Subcutaneous abdominal adipose tissue (tissue), 5 donors: ENCODE measurements around the gene CCDC187.

Experiments
- H3K27ac ChIP-seq: one replicate; pipeline ENCODE4 v1.7.0; 2013; ENCODE audit warnings: low read depth, mild to moderate bottlenecking, inconsistent platforms, low read length, moderate library complexity
- H3K27me3 ChIP-seq, 5 donors: one replicate each; pipeline ENCODE4 v1.7.0; 2013; ENCODE audit warnings: low read length in 5 of 5, inconsistent platforms in 1 of 5; ENCODE audit not compliant: control insufficient read depth in 5 of 5, insufficient read depth in 4 of 5
- H3K36me3 ChIP-seq, 5 donors: one replicate each; pipeline ENCODE4 v1.7.0; 2013; ENCODE audit warnings: low read length in 5 of 5; ENCODE audit not compliant: control insufficient read depth in 5 of 5, insufficient read depth in 5 of 5
- H3K4me1 ChIP-seq, 5 donors: one replicate each; pipeline ENCODE4 v1.7.0; 2013; ENCODE audit warnings: low read length in 5 of 5, mild to moderate bottlenecking in 3 of 5, moderate library complexity in 1 of 5; ENCODE audit not compliant: control insufficient read depth in 5 of 5, insufficient read depth in 5 of 5
- H3K4me3 ChIP-seq, 5 donors: one replicate each; pipeline ENCODE4 v1.7.0; 2013; ENCODE audit warnings: low read length in 5 of 5, low read depth in 1 of 5
- H3K9ac ChIP-seq, 5 donors: one replicate each; pipeline ENCODE4 v1.7.0; 2013; ENCODE audit warnings: low read length in 5 of 5, mild to moderate bottlenecking in 4 of 5, moderate library complexity in 3 of 5
- H3K9me3 ChIP-seq, 5 donors: one replicate each; pipeline ENCODE4 v1.7.0; 2013; ENCODE audit warnings: low read length in 5 of 5; ENCODE audit not compliant: control insufficient read depth in 5 of 5
- donor health status: healthy.
- donor health status: healthy.
- donor health status: healthy.
- donor health status: healthy.
- donor health status: healthy.

CCDC187 gene

GRCh38 chr9:136255166-136255538, 48.7 kb downstream of the CCDC187 start:
- peak overlapping the region in 1 of 5 donors; percentile 5 for H3K9ac ChIP-seq
- no peak overlapping the region for H3K27ac ChIP-seq
- H3K9me3 ChIP-seq, result no peaks in the 10 kb centered on the region
- H3K4me3 ChIP-seq, result no peak overlapping the region
- H3K27me3 ChIP-seq, result peaks cover 10 to 31% (median 23%) of the 10 kb centered on the region in 5 donors
- H3K4me1 ChIP-seq, result peaks cover 2 to 13% (median 11%) of the 10 kb centered on the region in 5 donors
- no peaks in the 10 kb centered on the region for H3K36me3 ChIP-seq

GRCh38 chr9:136254381-136255165, 49.3 kb downstream of the CCDC187 start:
- peaks cover 10 to 26% (median 22%) of the 10 kb centered on the region in 5 donors for H3K27me3 ChIP-seq

GRCh38 chr9:136253246-136254130, 50.4 kb downstream of the CCDC187 start:
- Histone ChIP-seq H3K9ac (no peak overlapping the region), H3K9me3 (no peaks in the 10 kb centered on the region), H3K4me1 (peaks cover 2 to 13% (median 11%) of the 10 kb centered on the region in 5 donors), H3K27me3 (peaks cover 10 to 26% (median 19%) of the 10 kb centered on the region in 5 donors), H3K36me3 (no peaks in the 10 kb centered on the region), H3K4me3 (no peak overlapping the region), H3K27ac (no peak overlapping the region)

More at GRCh38 chr9:136254381-136255165, 49.3 kb downstream of the CCDC187 start:
- Histone ChIP-seq H3K27ac (no peak overlapping the region), H3K4me1 (peaks cover 2 to 13% (median 11%) of the 10 kb centered on the region in 5 donors), H3K9me3 (no peaks in the 10 kb centered on the region), H3K9ac (peak overlapping the region in 1 of 5 donors; percentile 5), H3K36me3 (no peaks in the 10 kb centered on the region), H3K4me3 (peak overlapping the region in 1 of 5 donors; percentile 9)

DNA sequence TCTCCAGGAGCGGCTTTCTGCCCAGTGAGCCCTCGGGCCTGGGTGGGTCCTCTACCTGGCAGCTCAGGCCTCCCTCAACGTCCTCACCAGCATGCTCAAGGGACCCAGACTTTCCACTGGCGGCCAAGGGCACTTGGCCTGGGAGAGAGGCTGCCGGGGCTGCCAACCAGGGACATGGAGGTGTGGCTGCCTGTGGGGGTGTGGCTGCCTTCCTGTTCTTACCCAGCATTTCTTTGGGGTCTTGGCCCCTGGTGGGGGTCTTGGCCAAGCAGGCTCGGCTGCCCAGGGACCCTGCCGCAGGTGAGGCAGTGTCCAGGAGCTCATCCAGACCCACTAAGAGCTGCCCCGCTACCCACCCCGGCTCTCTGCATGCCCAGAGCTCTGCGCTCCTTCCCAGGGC, 51.0 kb downstream of the CCDC187 start:
- Histone ChIP-seq H3K9me3 (no peaks in the 10 kb centered on the region), H3K27ac (no peak overlapping the region), H3K9ac (no peak overlapping the region), H3K36me3 (no peaks in the 10 kb centered on the region), H3K4me3 (no peak overlapping the region), H3K27me3 (peaks cover 10 to 26% (median 18%) of the 10 kb centered on the region in 5 donors), H3K4me1 (peaks cover 2 to 13% (median 11%) of the 10 kb centered on the region in 5 donors)

DNA sequence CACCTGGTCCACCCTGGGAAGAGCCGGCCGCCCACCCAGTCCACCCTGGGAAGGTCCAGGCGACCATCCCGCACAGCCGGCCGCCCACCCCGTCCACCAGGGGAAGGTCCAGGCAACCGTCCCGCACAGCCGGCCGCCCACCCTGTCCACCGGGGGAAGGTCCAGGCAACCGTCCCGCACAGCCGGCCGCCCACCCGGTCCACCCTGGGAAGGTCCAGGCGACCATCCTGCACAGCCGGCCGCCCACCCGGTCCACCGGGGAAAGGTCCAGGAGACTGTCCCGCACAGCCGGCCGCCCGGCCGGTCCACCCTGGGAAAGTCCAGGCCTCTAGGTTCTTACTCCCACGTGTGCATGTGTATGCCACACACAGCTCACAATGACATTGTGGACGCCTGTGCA, 51.6 kb downstream of the CCDC187 start:
- Histone ChIP-seq H3K9me3 (no peaks in the 10 kb centered on the region), H3K4me3 (no peak overlapping the region), H3K27me3 (peaks cover 10 to 26% (median 14%) of the 10 kb centered on the region in 5 donors), H3K4me1 (peaks cover 2 to 13% (median 11%) of the 10 kb centered on the region in 5 donors), H3K36me3 (no peaks in the 10 kb centered on the region), H3K27ac (no peak overlapping the region), H3K9ac (no peak overlapping the region)

GRCh38 chr9:136251264-136252115, 52.4 kb downstream of the CCDC187 start:
- Histone ChIP-seq H3K27me3 (peaks cover 10 to 26% (median 14%) of the 10 kb centered on the region in 5 donors), H3K27ac (no peak overlapping the region), H3K4me3 (no peak overlapping the region), H3K36me3 (no peaks in the 10 kb centered on the region), H3K4me1 (peaks cover 2 to 13% (median 11%) of the 10 kb centered on the region in 5 donors), H3K9ac (no peak overlapping the region), H3K9me3 (no peaks in the 10 kb centered on the region)

DNA sequence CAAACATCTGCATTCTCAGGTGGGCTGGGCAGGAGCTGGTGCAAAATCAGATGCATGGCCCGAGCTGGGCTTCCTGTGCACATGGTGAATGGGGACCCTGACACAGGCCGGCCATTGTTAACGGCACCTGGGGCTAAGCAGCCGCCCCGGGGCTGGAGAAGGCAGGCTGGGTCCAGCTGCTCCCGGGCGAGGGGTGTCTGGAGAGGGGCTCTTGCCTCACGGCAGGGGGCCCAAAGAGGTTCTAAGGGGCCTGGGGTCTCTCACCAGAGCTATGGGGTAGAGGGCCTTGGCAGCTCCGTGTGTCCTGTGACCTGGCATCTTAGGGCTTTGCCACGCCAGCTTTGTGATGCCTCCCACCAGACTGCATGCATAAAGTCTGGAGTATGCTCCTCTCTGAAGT, 53.2 kb downstream of the CCDC187 start:
- Histone ChIP-seq H3K27me3 (peaks cover 4 to 21% (median 11%) of the 10 kb centered on the region in 5 donors), H3K27ac (no peak overlapping the region), H3K4me3 (no peak overlapping the region), H3K36me3 (no peaks in the 10 kb centered on the region), H3K9ac (no peak overlapping the region), H3K4me1 (peaks cover 2 to 17% (median 14%) of the 10 kb centered on the region in 5 donors), H3K9me3 (no peaks in the 10 kb centered on the region)

- Histone ChIP-seq H3K36me3 (no peaks in the 10 kb centered on the region), H3K27ac (no peak overlapping the region), H3K27me3 (peaks cover 4 to 17% (median 8%) of the 10 kb centered on the region in 5 donors), H3K4me3 (no peak overlapping the region), H3K9me3 (no peaks in the 10 kb centered on the region), H3K9ac (no peak overlapping the region), H3K4me1 (peaks cover 2 to 16% (median 13%) of the 10 kb centered on the region in 5 donors)
These were observed 53.9 kb downstream of the CCDC187 start for GRCh38 chr9:136249877-136250559.
